Left kidney (tissue), 2 donors: ENCODE data around the gene RAI1. TPM values are rescaled to one million over a fixed set of nuclear protein-coding genes. Genes with fewer than 3 reads are reported as not detected.

Experiments
- DNase-seq: peaks from one replicate; pipeline ENCODE4 v3.0.0-alpha.2; 2013
- polyA plus RNA-seq: library from polyadenylated mRNA; unstranded; fragments of 120-200 nt; gene quantifications from one replicate; pipeline ENCODE4 v1.2.1, GENCODE V29; 2013; ENCODE audit not compliant: insufficient read length

The RAI1 gene
- polyA plus RNA-seq, 1 donor, result 25.9 TPM

DNA sequence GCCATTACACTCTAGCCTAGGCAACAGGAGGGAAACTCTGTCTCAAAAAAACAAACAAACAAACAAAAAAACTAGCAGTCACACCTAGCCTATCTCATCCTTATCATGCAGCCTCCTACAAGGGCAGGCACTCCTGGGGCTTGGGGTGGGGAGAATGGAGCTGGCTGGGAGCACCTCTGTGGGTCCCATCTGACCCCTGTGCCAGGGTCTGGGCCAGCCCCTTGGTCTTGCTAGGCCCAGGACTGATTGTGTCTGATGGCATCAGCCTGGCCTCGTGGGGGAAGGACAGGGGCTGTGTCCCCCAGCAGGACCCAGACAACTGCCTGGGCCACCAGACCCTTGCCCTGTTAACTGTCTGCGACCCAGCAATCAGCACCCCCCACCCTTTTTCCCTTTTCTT, 105.7 kb downstream of the RAI1 start:
- DNase-seq, result no peak

DNA sequence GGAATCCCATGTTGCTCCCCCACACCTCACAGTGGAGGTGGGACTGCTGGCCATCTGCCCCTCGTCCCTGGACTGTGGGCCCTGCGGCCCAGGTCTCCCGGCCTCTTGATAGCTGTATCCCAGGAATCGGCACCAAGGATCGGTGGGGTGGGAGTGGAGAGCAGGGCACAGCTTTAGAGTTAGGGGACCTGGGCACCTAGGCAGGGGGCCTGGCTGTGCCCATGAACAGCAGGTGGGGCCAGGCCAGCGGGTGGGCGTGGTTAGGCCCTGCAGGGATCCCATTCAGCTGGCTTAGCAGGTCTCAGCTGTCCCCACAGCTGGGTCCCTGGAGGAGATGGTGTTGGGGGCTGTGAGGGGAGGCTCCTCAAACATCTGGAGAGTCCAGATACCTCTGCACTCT, 106.3 kb downstream of the RAI1 start:
- DNase-seq, result no peak

DNA sequence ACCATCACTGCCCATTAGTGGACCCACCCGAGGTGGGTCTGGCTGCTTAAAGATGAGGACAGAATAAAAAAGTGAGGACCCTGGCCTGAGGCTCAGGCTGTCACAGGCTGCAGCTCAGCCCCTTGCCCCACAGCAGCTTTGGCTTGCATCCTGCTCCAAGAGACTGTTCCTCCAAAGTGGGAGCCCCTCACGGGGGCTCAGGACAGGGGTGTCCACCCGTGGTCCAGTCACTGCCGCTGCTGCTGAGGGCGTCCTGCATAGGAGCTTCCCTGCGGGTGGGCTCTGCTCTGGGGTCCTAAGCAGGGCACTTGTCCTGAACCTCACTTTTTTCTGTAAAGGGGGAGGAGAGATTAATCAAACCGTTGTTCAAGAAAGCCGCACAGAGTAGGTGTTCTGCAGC, 107.7 kb downstream of the RAI1 start:
- no peak for DNase-seq

DNA sequence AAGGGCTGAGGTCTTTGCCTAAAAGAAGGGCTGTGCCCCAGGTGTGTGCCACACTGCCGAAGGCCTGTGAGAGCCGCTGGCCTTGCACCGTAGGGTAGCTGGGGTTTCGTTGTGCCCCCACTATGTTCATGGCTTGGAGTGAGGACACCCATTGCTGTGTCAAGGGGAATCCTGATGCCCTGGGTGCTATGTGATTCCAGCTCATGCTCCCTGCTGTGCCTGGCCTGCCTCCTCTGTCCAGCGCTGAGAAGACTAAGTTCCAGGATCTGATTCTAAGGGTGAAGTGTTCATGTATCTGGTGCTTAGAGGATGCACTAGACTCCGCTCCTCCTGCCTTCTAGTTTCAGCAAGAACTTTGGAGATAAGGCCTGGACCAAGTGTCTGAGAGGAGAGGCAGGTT, 108.2 kb downstream of the RAI1 start:
- no peak for DNase-seq

DNA sequence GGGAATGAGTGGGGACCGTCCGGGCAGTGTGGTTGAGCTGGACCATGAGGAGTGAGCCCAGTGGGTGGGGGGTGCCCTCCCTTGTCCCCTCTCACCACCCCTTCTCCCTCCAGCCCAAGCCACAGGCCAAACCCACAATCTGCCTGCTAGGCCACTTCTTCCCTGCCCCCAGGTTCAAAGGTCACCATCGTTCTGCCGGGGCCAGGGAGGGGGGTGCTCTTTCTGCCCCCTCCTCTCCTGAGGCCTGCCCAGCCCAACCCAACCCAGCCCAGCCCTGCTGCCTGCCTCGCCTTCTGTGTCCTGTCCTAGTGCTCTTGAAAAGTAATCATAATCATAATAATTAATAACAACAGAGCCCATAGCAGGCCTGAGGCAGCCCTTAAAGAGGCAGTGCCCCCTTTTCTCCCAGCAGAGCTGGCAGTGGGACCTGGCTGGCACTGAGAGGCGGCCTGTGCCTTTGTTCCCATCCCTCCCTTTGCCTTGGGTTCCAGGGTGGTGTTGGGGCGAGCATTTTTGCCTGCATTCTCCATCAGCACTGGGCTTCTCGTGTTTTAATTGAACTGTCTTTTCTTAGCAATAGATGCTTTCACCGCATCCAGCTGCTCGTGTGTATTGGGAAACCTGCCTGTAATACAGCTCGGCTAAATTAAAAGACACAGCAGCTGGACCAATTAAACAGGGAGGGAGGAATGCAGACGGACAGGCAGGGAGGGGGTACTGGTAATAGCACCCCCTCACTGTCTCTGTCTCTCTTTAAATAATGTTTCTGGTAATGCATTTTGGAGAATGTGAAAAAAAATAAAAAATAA, 108.8 kb downstream of the RAI1 start:
- no peak for DNase-seq

GRCh38 chr17:17790637-17791464, 109.6 kb downstream of the RAI1 start:
- DNase-seq, result no peak

DNA sequence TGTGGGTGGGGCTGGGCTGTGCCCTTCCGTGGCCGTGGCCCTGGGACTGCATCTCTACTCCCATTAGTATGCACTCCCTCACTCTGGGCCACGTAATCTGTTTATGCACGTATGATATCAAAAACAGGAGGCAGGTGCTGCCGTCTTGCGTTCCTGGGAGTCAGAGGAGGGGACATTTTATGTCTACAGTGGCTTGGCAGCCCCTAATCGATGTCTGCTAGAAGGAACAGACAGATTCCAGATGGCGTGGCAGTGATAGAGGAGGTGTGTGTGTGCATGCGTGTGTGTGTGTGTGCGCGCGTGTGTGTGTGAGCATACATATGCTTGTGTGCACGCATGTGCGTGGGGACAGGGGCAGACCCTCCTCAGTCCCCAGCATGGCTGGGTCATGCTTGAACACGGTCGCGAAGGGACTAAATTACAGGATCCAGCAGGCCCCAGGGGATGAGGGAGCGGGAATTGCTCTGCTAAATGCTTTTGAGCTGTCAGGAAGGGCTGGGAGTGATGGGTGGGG, 110.8 kb downstream of the RAI1 start:
- no peak for DNase-seq

GRCh38 chr17:17792551-17793377, 111.5 kb downstream of the RAI1 start:
- peak; percentile 53 for DNase-seq

- DNase-seq, result no peak
Observed at GRCh38 chr17:17793378-17794214, 112.3 kb downstream of the RAI1 start.

- no peak for DNase-seq
Observed at GRCh38 chr17:17794382-17794781, 113.1 kb downstream of the RAI1 start.

GRCh38 chr17:17795296-17795695, 114.0 kb downstream of the RAI1 start:
- no peak for DNase-seq

- no peak for DNase-seq
Observed at GRCh38 chr17:17795946-17796786, 114.9 kb downstream of the RAI1 start.

- no peak for DNase-seq
Observed at GRCh38 chr17:17796787-17797061, 115.5 kb downstream of the RAI1 start.

DNA sequence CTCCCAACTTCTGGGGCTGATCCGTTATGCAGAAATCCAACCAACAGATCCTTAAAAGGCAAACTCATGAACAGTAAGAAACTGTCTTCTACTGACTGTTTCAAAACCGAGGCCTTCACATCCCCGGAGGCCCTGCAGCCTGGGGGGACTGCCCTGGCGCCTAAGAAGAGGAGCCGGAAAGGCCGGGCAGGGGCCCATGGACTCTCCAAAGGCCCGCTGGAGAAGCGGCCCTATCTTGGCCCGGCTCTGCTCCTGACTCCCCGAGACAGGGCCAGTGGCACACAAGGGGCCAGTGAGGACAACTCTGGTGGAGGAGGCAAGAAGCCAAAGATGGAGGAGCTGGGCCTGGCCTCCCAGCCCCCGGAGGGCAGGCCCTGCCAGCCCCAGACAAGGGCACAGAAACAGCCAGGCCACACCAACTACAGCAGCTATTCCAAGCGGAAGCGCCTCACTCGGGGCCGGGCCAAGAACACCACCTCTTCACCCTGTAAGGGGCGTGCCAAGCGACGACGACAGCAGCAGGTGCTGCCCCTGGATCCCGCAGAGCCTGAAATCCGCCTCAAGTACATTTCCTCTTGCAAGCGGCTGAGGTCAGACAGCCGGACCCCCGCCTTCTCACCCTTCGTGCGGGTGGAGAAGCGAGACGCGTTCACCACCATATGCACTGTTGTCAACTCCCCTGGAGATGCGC, 116.0 kb downstream of the RAI1 start:
- DNase-seq, result no peak

- no peak for DNase-seq
Observed at GRCh38 chr17:17798010-17798556, 116.8 kb downstream of the RAI1 start.

DNA sequence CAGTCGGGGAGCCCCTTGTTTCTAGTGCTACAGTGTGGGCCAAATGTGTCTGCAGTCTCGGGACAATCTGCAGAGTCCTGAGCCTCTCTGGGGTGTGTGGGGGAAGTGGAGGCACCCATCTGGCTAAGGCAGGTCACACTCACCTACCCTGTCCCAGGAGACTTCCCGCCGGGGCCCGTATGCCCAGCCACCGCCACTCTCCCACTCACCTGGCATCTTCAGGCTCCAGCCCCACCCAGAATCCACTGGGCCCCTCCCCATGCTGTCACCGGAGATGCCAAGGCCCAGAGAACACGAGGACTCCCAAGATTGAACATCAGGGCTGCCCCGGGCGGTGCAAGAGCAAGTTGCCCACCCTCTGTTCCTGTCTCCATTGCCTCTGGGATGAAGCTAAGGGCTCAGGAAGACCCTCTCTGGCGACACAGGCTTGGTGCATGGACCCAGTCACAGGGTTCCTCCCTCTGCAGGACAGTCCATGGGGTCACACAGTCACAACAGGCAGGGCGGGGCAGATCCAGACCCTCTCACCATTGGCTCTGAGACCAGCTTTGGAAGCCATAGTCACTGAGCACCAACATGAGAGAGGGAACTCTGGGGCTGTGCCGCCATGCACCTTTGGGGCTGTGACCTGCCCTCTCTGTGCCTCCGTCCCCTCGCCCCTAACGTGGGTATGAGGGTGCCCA, 117.5 kb downstream of the RAI1 start:
- no peak for DNase-seq

DNA sequence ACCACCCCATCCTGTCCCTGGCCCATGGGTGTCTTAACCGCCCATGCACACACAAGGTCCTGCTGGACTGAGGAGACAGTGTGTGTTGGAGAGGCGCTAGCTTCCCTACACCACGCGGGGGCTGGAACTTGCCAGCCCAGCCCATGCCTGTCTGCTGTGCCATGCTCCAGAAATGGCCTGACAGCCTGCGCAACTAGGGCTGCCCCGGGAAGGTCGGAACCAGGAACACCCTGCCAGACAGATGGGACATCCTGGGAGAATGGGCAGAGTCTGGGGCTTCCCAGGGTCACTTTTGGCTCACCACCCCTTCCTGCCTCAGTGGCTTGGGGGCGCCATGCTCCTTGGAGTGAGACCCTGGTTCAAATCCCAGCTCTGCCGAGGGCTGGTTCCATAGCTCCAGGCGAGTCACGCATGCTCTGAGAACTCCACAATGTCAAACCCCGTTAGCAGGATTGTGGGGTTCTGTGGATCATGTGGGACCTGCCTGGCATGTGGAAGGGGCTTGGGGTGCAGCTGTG, 119.3 kb downstream of the RAI1 start:
- no peak for DNase-seq

- no peak for DNase-seq
Observed at GRCh38 chr17:17801800-17802481, 120.7 kb downstream of the RAI1 start.
